Fibroblast of lung (primary cell): ENCODE results near the gene TTC3. TPM values are rescaled to one million over a fixed set of nuclear protein-coding genes. Genes with fewer than 3 reads are reported as not detected.

ENCODE experiments used
- DNase-seq, 2 donors: peaks; one replicate each; pipeline versions ENCODE4 v3.0.0 to v3.0.0-alpha.2; 2010; ENCODE audit warnings: low read depth in 2 of 2
- H2AFZ ChIP-seq: 2 replicates; pipeline ENCODE4 v1.5.1; 2012; ENCODE audit warnings: low read length, control low read depth, inconsistent platforms
- H3K27ac ChIP-seq: 2 replicates; pipeline ENCODE4 v1.5.1; 2011; ENCODE audit warnings: low read length, control low read depth; ENCODE audit not compliant: insufficient read depth
- H3K27me3 ChIP-seq: 2 replicates; pipeline ENCODE4 v1.5.1; 2011; ENCODE audit warnings: mild to moderate bottlenecking, low read length; ENCODE audit not compliant: control insufficient read depth, insufficient read depth
- H3K36me3 ChIP-seq: 2 replicates; pipeline ENCODE4 v1.5.1; 2011; ENCODE audit warnings: low read length; ENCODE audit not compliant: control insufficient read depth, insufficient read depth
- H3K4me1 ChIP-seq: 2 replicates; pipeline ENCODE4 v1.5.1; 2011; ENCODE audit warnings: low read length; ENCODE audit not compliant: control insufficient read depth, insufficient read depth; ENCODE audit errors: extremely low read depth
- H3K4me2 ChIP-seq: 2 replicates; pipeline ENCODE4 v1.5.1; 2011; ENCODE audit warnings: low read length, control low read depth; ENCODE audit not compliant: insufficient read depth; ENCODE audit errors: extremely low read depth
- H3K4me3 ChIP-seq, 4 experiments: fragments of 200-600 bp in 1 of 4; sonication (generic) in 1 of 4; replicated peaks in 1 of 4; 2 replicates each; pipeline ENCODE4 v1.5.1; 2011 to 2016; ENCODE audit warnings: low read length in 4 of 4, low read depth in 3 of 4, mild to moderate bottlenecking in 3 of 4, control low read depth in 2 of 4, inconsistent platforms in 1 of 4, mixed read lengths in 1 of 4; ENCODE audit not compliant: insufficient read depth in 1 of 4; ENCODE audit errors: control extremely low read depth in 1 of 4
- H3K79me2 ChIP-seq: 2 replicates; pipeline ENCODE4 v1.5.1; 2012; ENCODE audit warnings: mild to moderate bottlenecking, low read length, inconsistent platforms; ENCODE audit not compliant: control insufficient read depth, insufficient read depth
- H3K9ac ChIP-seq: 2 replicates; pipeline ENCODE4 v1.5.1; 2011; ENCODE audit warnings: mild to moderate bottlenecking, low read length, control low read depth; ENCODE audit not compliant: insufficient read depth
- H3K9me3 ChIP-seq: 2 replicates; pipeline ENCODE4 v1.5.1; 2012; ENCODE audit warnings: low read depth, low read length; ENCODE audit not compliant: control insufficient read depth, insufficient read depth
- H4K20me1 ChIP-seq: 2 replicates; pipeline ENCODE4 v1.5.1; 2011; ENCODE audit warnings: low read length; ENCODE audit not compliant: control insufficient read depth, insufficient read depth; ENCODE audit errors: extremely low read depth
- EZH2 ChIP-seq: IDR thresholded peaks from 2 replicates; pipeline ENCODE4 v1.5.1; 2012; ENCODE audit warnings: low read length, control low read depth, mild to moderate bottlenecking; ENCODE audit errors: missing control alignments
- polyA plus RNA-seq, 2 donors: library from polyadenylated mRNA; depleted of rRNA in 1 of 2; stranded (reverse) in 1 of 2; unstranded in 1 of 2; fragments of >200 nt; gene quantifications; 2 replicates each; pipeline ENCODE4 v1.2.1, GENCODE V29; 2011 to 2012; ENCODE audit warnings: missing spikeins in 1 of 2
- total RNA-seq: library from RNA; depleted of rRNA; stranded (reverse); fragments of >200 nt; gene quantifications from 2 replicates; pipeline ENCODE4 v1.2.1, GENCODE V29; 2014
- TF ChIP-seq, protein P1 (sequence below), 2 donors: IDR thresholded peaks in 1 of 2; conservative IDR thresholded peaks in 1 of 2; 1 replicate in 1 of 2; 2 replicates in 1 of 2; pipeline ENCODE4 v1.5.1; 2011 to 2012; ENCODE audit warnings: low read length in 2 of 2, control low read depth in 1 of 2, inconsistent platforms in 1 of 2, low read depth in 1 of 2, mild to moderate bottlenecking in 1 of 2

Gene TTC3
- total and polyA plus RNA-seq, 2 donors (not counting 1 experiment from before 2014, with no cell fraction given): 121 to 224 TPM

DNA sequence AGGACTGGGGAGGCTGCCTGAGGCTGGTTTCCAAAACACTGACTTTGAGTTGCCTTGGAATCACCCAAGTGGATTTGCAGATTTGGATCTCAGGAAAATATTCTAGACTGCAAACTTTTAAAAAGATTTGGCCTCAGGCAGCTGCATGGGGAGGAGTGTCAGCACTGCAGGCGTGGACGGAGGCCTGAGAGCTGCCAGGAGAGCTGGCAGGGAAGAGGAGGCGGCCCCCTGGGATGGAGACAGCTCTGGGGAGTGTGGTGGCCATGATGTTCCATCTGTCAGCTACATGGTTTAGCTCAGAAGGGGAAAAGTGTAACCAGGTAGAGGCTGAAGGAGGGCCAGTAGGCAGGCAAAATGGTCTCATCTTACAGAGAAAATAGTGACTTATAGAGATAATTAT, 122.0 kb downstream of the TTC3 start:
- Histone ChIP-seq H3K9me3 (no peaks in the 10 kb centered on the region), H2AFZ (no peak overlapping the region), H3K79me2 (no peaks in the 10 kb centered on the region), H3K4me1 (no peaks in the 10 kb centered on the region), H3K9ac (no peak overlapping the region), H4K20me1 (no peaks in the 10 kb centered on the region), H3K4me2 (no peak overlapping the region), H3K27me3 (no peaks in the 10 kb centered on the region), H3K4me3 (no peak overlapping the region), H3K27ac (no peak overlapping the region), H3K36me3 (peaks cover 4% of the 10 kb centered on the region)
- DNase-seq: no peak
- TF ChIP-seq, protein P1, sequence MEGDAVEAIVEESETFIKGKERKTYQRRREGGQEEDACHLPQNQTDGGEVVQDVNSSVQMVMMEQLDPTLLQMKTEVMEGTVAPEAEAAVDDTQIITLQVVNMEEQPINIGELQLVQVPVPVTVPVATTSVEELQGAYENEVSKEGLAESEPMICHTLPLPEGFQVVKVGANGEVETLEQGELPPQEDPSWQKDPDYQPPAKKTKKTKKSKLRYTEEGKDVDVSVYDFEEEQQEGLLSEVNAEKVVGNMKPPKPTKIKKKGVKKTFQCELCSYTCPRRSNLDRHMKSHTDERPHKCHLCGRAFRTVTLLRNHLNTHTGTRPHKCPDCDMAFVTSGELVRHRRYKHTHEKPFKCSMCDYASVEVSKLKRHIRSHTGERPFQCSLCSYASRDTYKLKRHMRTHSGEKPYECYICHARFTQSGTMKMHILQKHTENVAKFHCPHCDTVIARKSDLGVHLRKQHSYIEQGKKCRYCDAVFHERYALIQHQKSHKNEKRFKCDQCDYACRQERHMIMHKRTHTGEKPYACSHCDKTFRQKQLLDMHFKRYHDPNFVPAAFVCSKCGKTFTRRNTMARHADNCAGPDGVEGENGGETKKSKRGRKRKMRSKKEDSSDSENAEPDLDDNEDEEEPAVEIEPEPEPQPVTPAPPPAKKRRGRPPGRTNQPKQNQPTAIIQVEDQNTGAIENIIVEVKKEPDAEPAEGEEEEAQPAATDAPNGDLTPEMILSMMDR (conservative IDR thresholded peaks at IDR 0.05 in 1 of 2, IDR thresholded peaks at IDR 0.05 in 1 of 2; ENCODE audit: low read depth in 1 of 2, low read length in 2 of 2): no peak
- TF ChIP-seq EZH2: no peak

DNA sequence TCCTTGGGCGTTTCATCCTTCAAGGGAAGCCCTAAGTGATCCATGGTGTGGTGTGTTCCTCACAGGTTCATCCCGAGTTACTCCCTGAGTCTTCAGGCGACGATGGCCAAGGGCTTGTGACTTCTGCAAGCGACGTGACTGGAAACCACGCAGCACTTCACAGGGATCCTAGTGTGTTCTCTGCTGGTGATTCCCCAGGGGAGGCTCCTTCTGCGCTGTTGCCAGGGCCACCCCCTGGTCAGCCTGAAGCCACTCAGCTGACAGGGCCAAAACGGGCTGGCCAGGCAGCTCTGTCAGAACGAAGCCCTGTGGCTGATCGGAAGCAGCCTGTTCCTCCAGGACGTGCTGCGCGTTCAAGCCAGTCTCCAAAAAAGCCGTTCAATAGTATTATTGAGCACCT, 122.6 kb downstream of the TTC3 start:
- Histone ChIP-seq H3K4me3 (no peak overlapping the region), H3K27me3 (no peaks in the 10 kb centered on the region), H4K20me1 (no peaks in the 10 kb centered on the region), H3K27ac (no peak overlapping the region), H2AFZ (no peak overlapping the region), H3K9ac (no peak overlapping the region), H3K79me2 (no peaks in the 10 kb centered on the region), H3K4me1 (no peaks in the 10 kb centered on the region), H3K4me2 (no peak overlapping the region), H3K9me3 (no peaks in the 10 kb centered on the region), H3K36me3 (peaks cover 4% of the 10 kb centered on the region)
- no peak for TF ChIP-seq EZH2
- TF ChIP-seq, protein P1 (conservative IDR thresholded peaks at IDR 0.05 in 1 of 2, IDR thresholded peaks at IDR 0.05 in 1 of 2; ENCODE audit: low read depth in 1 of 2, low read length in 2 of 2): no peak
- no peak for DNase-seq

DNA sequence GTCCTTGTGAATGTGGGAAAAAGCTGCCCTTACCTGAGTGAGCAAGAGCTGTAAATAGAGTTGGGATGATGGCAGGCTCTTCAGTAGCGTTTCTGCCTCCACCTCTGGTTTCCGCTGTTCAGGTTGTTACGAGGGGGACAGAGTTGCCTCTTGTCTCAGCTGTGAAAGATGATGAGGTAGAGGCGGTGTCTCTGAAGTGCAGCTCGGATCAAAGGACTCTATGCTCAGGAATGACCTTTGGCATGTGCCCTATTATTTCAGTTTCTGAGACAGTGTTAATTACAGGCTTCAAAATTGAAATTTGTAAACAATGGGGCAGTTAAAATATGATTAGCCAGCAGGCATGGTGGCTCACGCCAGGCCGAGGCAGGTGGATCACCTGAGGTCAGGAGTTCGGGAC, 123.8 kb downstream of the TTC3 start:
- H2AFZ ChIP-seq: no peak overlapping the region
- H3K4me2 ChIP-seq: no peak overlapping the region
- no peaks in the 10 kb centered on the region for H3K9me3 ChIP-seq
- H3K27me3 ChIP-seq: no peaks in the 10 kb centered on the region
- no peak overlapping the region for H3K27ac ChIP-seq
- H4K20me1 ChIP-seq: no peaks in the 10 kb centered on the region
- no peaks in the 10 kb centered on the region for H3K79me2 ChIP-seq
- H3K9ac ChIP-seq: no peak overlapping the region
- peaks cover 4% of the 10 kb centered on the region for H3K36me3 ChIP-seq
- no peaks in the 10 kb centered on the region for H3K4me1 ChIP-seq
- H3K4me3 ChIP-seq: no peak overlapping the region
- no peak for DNase-seq
- no peak for TF ChIP-seq EZH2
- TF ChIP-seq, protein P1 (conservative IDR thresholded peaks at IDR 0.05 in 1 of 2, IDR thresholded peaks at IDR 0.05 in 1 of 2; ENCODE audit: low read depth in 1 of 2, low read length in 2 of 2): no peak
